HG03469 (cell line): ENCODE results near the gene PARP1.
A peak's percentile ranks its signal among the peaks of the same experiment; 100 is the strongest.
"Not testable (repeated sequence)": the region's sequence is repeated elsewhere in the genome, so short reads cannot be mapped to it uniquely, and the experiment has no call there.

Experiments used
- ATAC-seq: cut with Tn5 transposase; IDR thresholded peaks from one replicate; pipeline ENCODE4 v1.9.1; 2021; ENCODE audit warnings: mild to moderate bottlenecking, moderate library complexity, moderate number of reproducible peaks; ENCODE audit not compliant: unreplicated experiment

PARP1 gene

GRCh38 chr1:226407497-226408284 lies at the start of gene PARP1:
PARP1 (minus strand) TSS chr1:226408093; CDS start chr1:226407929, 164 bp downstream.
- ATAC-seq = peak; percentile 53

GRCh38 chr1:226457307-226457712 lies 49.4 kb upstream of the PARP1 start:
- no peak for ATAC-seq

- ATAC-seq = no peak
These were observed 48.0 kb upstream of the PARP1 start for GRCh38 chr1:226455843-226456242.

GRCh38 chr1:226454349-226454748 lies 46.5 kb upstream of the PARP1 start:
- no peak for ATAC-seq

- ATAC-seq = no peak
These were observed 45.3 kb upstream of the PARP1 start for GRCh38 chr1:226453015-226453704.

GRCh38 chr1:226450688-226451087 lies 42.8 kb upstream of the PARP1 start:
- ATAC-seq = no peak

- no peak for ATAC-seq
These were observed 41.9 kb upstream of the PARP1 start for GRCh38 chr1:226449823-226450222.

- no peak for ATAC-seq
These were observed 40.2 kb upstream of the PARP1 start for GRCh38 chr1:226447932-226448665.

GRCh38 chr1:226446094-226446493 lies 38.2 kb upstream of the PARP1 start:
- no peak for ATAC-seq

- ATAC-seq = peak; percentile 99
These were observed 37.0 kb upstream of the PARP1 start for GRCh38 chr1:226444901-226445300.

- no peak for ATAC-seq
These were observed 35.5 kb upstream of the PARP1 start for GRCh38 chr1:226443439-226443838.

GRCh38 chr1:226443033-226443432 lies 35.1 kb upstream of the PARP1 start:
- ATAC-seq = no peak

- ATAC-seq = no peak
These were observed 33.7 kb upstream of the PARP1 start for GRCh38 chr1:226441629-226442028.

- no peak for ATAC-seq
These were observed 32.6 kb upstream of the PARP1 start for GRCh38 chr1:226440512-226440911.

- no peak for ATAC-seq
These were observed 30.1 kb upstream of the PARP1 start for GRCh38 chr1:226438007-226438406.

GRCh38 chr1:226436855-226437491 lies 29.1 kb upstream of the PARP1 start:
- no peak for ATAC-seq

- ATAC-seq = no peak
These were observed 28.6 kb upstream of the PARP1 start for GRCh38 chr1:226436472-226436854.

GRCh38 chr1:226433341-226433720 lies 25.4 kb upstream of the PARP1 start:
- ATAC-seq = no peak

- no peak for ATAC-seq
These were observed 24.9 kb upstream of the PARP1 start for GRCh38 chr1:226432586-226433340.

- ATAC-seq = not testable (repeated sequence)
These were observed 24.0 kb upstream of the PARP1 start for GRCh38 chr1:226431898-226432297.
